Uterus (tissue), 4 donors: Measurements from ENCODE around the gene PIAS2. TPM values are rescaled to one million over a fixed set of nuclear protein-coding genes. Genes with fewer than 3 reads are reported as not detected.

ENCODE experiments used
- DNase-seq, 2 donors: peaks; one replicate each; pipeline ENCODE4 v3.0.0-alpha.2; 2019 to 2020
- H3K27ac ChIP-seq, 2 donors: fragments of 200-600 bp; sonication (generic); 1 replicate in 1 of 2; 2 replicates in 1 of 2; pipeline ENCODE4 v1.5.1; 2016 to 2018
- H3K27me3 ChIP-seq, 2 donors: fragments of 200-600 bp; sonication (generic); one replicate each; pipeline ENCODE4 v1.5.1; 2018 to 2019; ENCODE audit warnings: control low read depth in 1 of 2
- H3K36me3 ChIP-seq, 2 donors: fragments of 200-600 bp; sonication (generic); one replicate each; pipeline ENCODE4 v1.5.1; 2019; ENCODE audit warnings: control low read depth in 1 of 2
- H3K4me1 ChIP-seq, 2 donors: fragments of 200-600 bp; sonication (generic); one replicate each; pipeline ENCODE4 v1.5.1; 2018 to 2019; ENCODE audit warnings: control low read depth in 1 of 2
- H3K4me3 ChIP-seq, 2 donors: fragments of 200-600 bp; sonication (generic); 1 replicate in 1 of 2; 2 replicates in 1 of 2; pipeline ENCODE4 v1.5.1; 2018 to 2019; ENCODE audit warnings: mild to moderate bottlenecking in 1 of 2
- H3K9me3 ChIP-seq, 2 donors: fragments of 200-600 bp; sonication (generic); one replicate each; pipeline ENCODE4 v1.5.1; 2019; ENCODE audit warnings: control low read depth in 1 of 2
- CTCF ChIP-seq, 4 experiments: fragments of 200-600 bp in 2 of 4; fragments of 450-650 bp in 2 of 4; sonication (generic) in 2 of 4; IDR thresholded peaks; one replicate each; pipeline ENCODE4 v1.5.1; 2016 to 2019; ENCODE audit warnings: antibody characterized with exemption in 4 of 4, mild to moderate bottlenecking in 2 of 4, moderate library complexity in 1 of 4
- POLR2A ChIP-seq, 2 donors: fragments of 450-650 bp; IDR thresholded peaks; one replicate each; pipeline ENCODE4 v1.6.1; 2016; ENCODE audit warnings: antibody characterized with exemption in 2 of 2, mild to moderate bottlenecking in 1 of 2, moderate library complexity in 1 of 2
- intact Hi-C: fragments of 100-400 bp; cut with DNase I; formaldehyde crosslinking; loops from one replicate; pipeline ENCODE4 v1.15.1; 2023; ENCODE audit warnings: low total_unique reads
- total RNA-seq, 4 donors: library from RNA; depleted of rRNA in 3 of 4; stranded (reverse); fragments of >200 nt in 3 of 4; gene quantifications; one replicate each; pipeline versions ENCODE4 v1.1.0 to v1.2.4, GENCODE V29; 2014 to 2023
- donor health status: DM: yes; HTN: yes; CAD: no.

PIAS2 gene
- total RNA-seq, 4 donors from 2014 or later, result 13.1 to 68.6 (median 34.8) TPM

DNA sequence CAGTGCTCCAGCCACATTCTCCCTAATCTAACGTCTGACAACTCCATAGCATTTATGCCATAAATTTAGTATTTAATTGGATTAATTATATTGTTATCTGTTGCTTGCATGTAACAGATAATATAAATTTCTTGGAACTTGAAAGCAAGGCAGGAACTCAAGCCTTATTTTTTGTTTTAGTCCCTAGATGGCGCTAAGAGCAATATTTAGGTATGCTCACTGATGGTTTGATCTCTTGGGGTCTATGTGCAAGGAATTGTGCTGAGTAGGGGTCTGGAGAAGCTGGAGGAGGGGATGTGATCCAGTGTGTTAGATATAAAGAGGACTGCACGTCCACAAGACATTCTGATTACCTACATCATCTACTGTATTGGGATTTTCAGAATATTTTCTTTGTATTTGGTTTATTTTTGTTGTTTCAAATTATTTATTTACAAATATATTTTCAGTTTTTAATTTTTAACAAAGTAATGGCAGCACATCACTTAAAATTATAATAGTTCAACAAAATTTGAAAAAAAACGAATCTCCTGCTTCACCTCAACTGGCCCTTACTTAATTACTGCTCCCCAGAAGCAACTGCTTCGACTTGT lies 32.9 kb upstream of the PIAS2 start:
- Histone ChIP-seq H3K4me3 (no peak overlapping the region), H3K27me3 (no peaks in the 10 kb centered on the region), H3K9me3 (no peaks in the 10 kb centered on the region), H3K36me3 (no peaks in the 10 kb centered on the region), H3K27ac (no peak overlapping the region), H3K4me1 (no peaks in the 10 kb centered on the region)
- TF ChIP-seq CTCF (IDR thresholded peaks at IDR 0.05) (no peak), POLR2A (IDR thresholded peaks at IDR 0.05) (no peak)
- intact Hi-C loops, result no loop called here
- DNase-seq, result no peak

GRCh38 chr18:46946656-46947282 lies 29.5 kb upstream of the PIAS2 start:
- Histone ChIP-seq H3K36me3 (no peaks in the 10 kb centered on the region), H3K4me1 (no peaks in the 10 kb centered on the region), H3K27ac (no peak overlapping the region), H3K4me3 (peak overlapping the region; percentile 23 to 26), H3K27me3 (no peaks in the 10 kb centered on the region), H3K9me3 (no peaks in the 10 kb centered on the region)
- peak; percentile 34 to 68 for DNase-seq
- TF ChIP-seq POLR2A (IDR thresholded peaks at IDR 0.05) (no peak), CTCF (IDR thresholded peaks at IDR 0.05) (no peak)
- intact Hi-C loops, result no loop called here

GRCh38 chr18:46942646-46943045 lies 25.3 kb upstream of the PIAS2 start:
- H3K4me1 ChIP-seq, result no peaks in the 10 kb centered on the region
- TF ChIP-seq CTCF (IDR thresholded peaks at IDR 0.05), result no peak
- TF ChIP-seq POLR2A (IDR thresholded peaks at IDR 0.05), result no peak
- H3K36me3 ChIP-seq, result no peaks in the 10 kb centered on the region
- no peaks in the 10 kb centered on the region for H3K27me3 ChIP-seq
- H3K4me3 ChIP-seq, result no peak overlapping the region
- no peaks in the 10 kb centered on the region for H3K9me3 ChIP-seq
- H3K27ac ChIP-seq, result no peak overlapping the region
- intact Hi-C loops, result no loop called here
- DNase-seq, result no peak

- no peaks in the 10 kb centered on the region for H3K27me3 ChIP-seq
- DNase-seq, result no peak
- H3K36me3 ChIP-seq, result no peaks in the 10 kb centered on the region
- no peak overlapping the region for H3K4me3 ChIP-seq
- TF ChIP-seq CTCF (IDR thresholded peaks at IDR 0.05), result no peak
- TF ChIP-seq POLR2A (IDR thresholded peaks at IDR 0.05), result no peak
- no peaks in the 10 kb centered on the region for H3K4me1 ChIP-seq
- H3K9me3 ChIP-seq, result no peaks in the 10 kb centered on the region
- H3K27ac ChIP-seq, result no peak overlapping the region
- intact Hi-C loops, result no loop called here
These were observed 22.8 kb upstream of the PIAS2 start for GRCh38 chr18:46939998-46940571.

GRCh38 chr18:46939337-46939963 lies 22.1 kb upstream of the PIAS2 start:
- TF ChIP-seq CTCF (IDR thresholded peaks at IDR 0.05), result no peak
- TF ChIP-seq POLR2A (IDR thresholded peaks at IDR 0.05), result no peak
- Histone ChIP-seq H3K27ac (no peak overlapping the region), H3K27me3 (no peaks in the 10 kb centered on the region), H3K36me3 (no peaks in the 10 kb centered on the region), H3K4me3 (no peak overlapping the region), H3K9me3 (no peaks in the 10 kb centered on the region), H3K4me1 (no peaks in the 10 kb centered on the region)
- no peak for DNase-seq
- intact Hi-C loops, result no loop called here
